ENCODE results near the gene SDC1.

Gene SDC1

GRCh38 chr2:20172273-20173055 is 52.5 kb downstream of the SDC1 start:
- Histone ChIP-seq H3K27ac (no peak overlapping the region), H3K4me3 (no peak overlapping the region)
- no peak for TF ChIP-seq CTCF (IDR thresholded peaks at IDR 0.05)
- peak; percentile 24 for DNase-seq (ENCODE audit: low spot score)

GRCh38 chr2:20171445-20171977 is 53.4 kb downstream of the SDC1 start:
- Histone ChIP-seq H3K4me3 (no peak overlapping the region), H3K27ac (no peak overlapping the region)
- no peak for TF ChIP-seq CTCF (IDR thresholded peaks at IDR 0.05)
- peak; percentile 50 for DNase-seq (ENCODE audit: low spot score)

GRCh38 chr2:20170704-20171250 is 54.2 kb downstream of the SDC1 start:
- DNase-seq (ENCODE audit: low spot score): peak; percentile 69
- H3K4me3 ChIP-seq: no peak overlapping the region
- H3K27ac ChIP-seq: no peak overlapping the region
- no peak for TF ChIP-seq CTCF (IDR thresholded peaks at IDR 0.05)

- TF ChIP-seq CTCF (IDR thresholded peaks at IDR 0.05): no peak
- Histone ChIP-seq H3K27ac (no peak overlapping the region), H3K4me3 (no peak overlapping the region)
- DNase-seq (ENCODE audit: low spot score): peak; percentile 46
Observed at GRCh38 chr2:20169796-20170703, 54.9 kb downstream of the SDC1 start.

GRCh38 chr2:20168727-20169696 is 55.9 kb downstream of the SDC1 start:
- Histone ChIP-seq H3K4me3 (no peak overlapping the region), H3K27ac (no peak overlapping the region)
- TF ChIP-seq CTCF (IDR thresholded peaks at IDR 0.05): no peak
- peak; percentile 64 for DNase-seq (ENCODE audit: low spot score)
